ENCODE data around the gene PVALEF. TPM values are rescaled to one million over a fixed set of nuclear protein-coding genes. Genes with fewer than 3 reads are reported as not detected.
A peak's percentile ranks its signal among the peaks of the same experiment; 100 is the strongest.

PVALEF gene
- total RNA-seq, 1 donor from 2014 or later, result not detected

- H3K27ac Mint-ChIP-seq (ENCODE audit: unreplicated experiment), result no peak overlapping the region
- peaks cover 9% of the 10 kb centered on the region for H3K4me1 Mint-ChIP-seq (ENCODE audit: unreplicated experiment)
- peaks cover 5% of the 10 kb centered on the region for H3K27me3 Mint-ChIP-seq (ENCODE audit: unreplicated experiment)
- no peaks in the 10 kb centered on the region for H3K36me3 Mint-ChIP-seq (ENCODE audit: unreplicated experiment)
- no peak for DNase-seq (ENCODE audit: extremely low spot score, unreplicated experiment)
- no peak for TF ChIP-seq CTCF (IDR thresholded peaks at IDR 0.05)
- H3K9me3 Mint-ChIP-seq (ENCODE audit: unreplicated experiment), result peaks cover 8% of the 10 kb centered on the region
- no peak overlapping the region for H3K4me3 Mint-ChIP-seq (ENCODE audit: unreplicated experiment)
These were observed 4.6 kb downstream of the PVALEF start for GRCh38 chr17:81169870-81170309.

- peaks cover 18% of the 10 kb centered on the region for H3K9me3 Mint-ChIP-seq (ENCODE audit: unreplicated experiment)
- no peak overlapping the region for H3K27ac Mint-ChIP-seq (ENCODE audit: unreplicated experiment)
- peaks cover 5% of the 10 kb centered on the region for H3K27me3 Mint-ChIP-seq (ENCODE audit: unreplicated experiment)
- peaks cover 9% of the 10 kb centered on the region for H3K4me1 Mint-ChIP-seq (ENCODE audit: unreplicated experiment)
- H3K4me3 Mint-ChIP-seq (ENCODE audit: unreplicated experiment), result no peak overlapping the region
- peaks cover 7% of the 10 kb centered on the region for H3K36me3 Mint-ChIP-seq (ENCODE audit: unreplicated experiment)
- no peak for DNase-seq (ENCODE audit: extremely low spot score, unreplicated experiment)
- no peak for TF ChIP-seq CTCF (IDR thresholded peaks at IDR 0.05)
These were observed 5.6 kb downstream of the PVALEF start for GRCh38 chr17:81170727-81171494.

GRCh38 chr17:81171941-81172340 is 6.6 kb downstream of the PVALEF start:
- peaks cover 9% of the 10 kb centered on the region for H3K4me1 Mint-ChIP-seq (ENCODE audit: unreplicated experiment)
- H3K4me3 Mint-ChIP-seq (ENCODE audit: unreplicated experiment), result no peak overlapping the region
- H3K9me3 Mint-ChIP-seq (ENCODE audit: unreplicated experiment), result peaks cover 18% of the 10 kb centered on the region
- H3K36me3 Mint-ChIP-seq (ENCODE audit: unreplicated experiment), result peaks cover 7% of the 10 kb centered on the region
- no peak for TF ChIP-seq CTCF (IDR thresholded peaks at IDR 0.05)
- H3K27me3 Mint-ChIP-seq (ENCODE audit: unreplicated experiment), result peaks cover 5% of the 10 kb centered on the region
- DNase-seq (ENCODE audit: extremely low spot score, unreplicated experiment), result no peak
- H3K27ac Mint-ChIP-seq (ENCODE audit: unreplicated experiment), result peak overlapping the region; percentile 25

- H3K27ac Mint-ChIP-seq (ENCODE audit: unreplicated experiment), result no peak overlapping the region
- no peak overlapping the region for H3K4me3 Mint-ChIP-seq (ENCODE audit: unreplicated experiment)
- peaks cover 7% of the 10 kb centered on the region for H3K4me1 Mint-ChIP-seq (ENCODE audit: unreplicated experiment)
- H3K9me3 Mint-ChIP-seq (ENCODE audit: unreplicated experiment), result peaks cover 18% of the 10 kb centered on the region
- no peak for TF ChIP-seq CTCF (IDR thresholded peaks at IDR 0.05)
- no peaks in the 10 kb centered on the region for H3K27me3 Mint-ChIP-seq (ENCODE audit: unreplicated experiment)
- H3K36me3 Mint-ChIP-seq (ENCODE audit: unreplicated experiment), result peaks cover 7% of the 10 kb centered on the region
- no peak for DNase-seq (ENCODE audit: extremely low spot score, unreplicated experiment)
These were observed 7.9 kb downstream of the PVALEF start for GRCh38 chr17:81173052-81173761.

GRCh38 chr17:81173762-81174155 is 8.5 kb downstream of the PVALEF start:
- Mint-ChIP-seq H3K4me1 (ENCODE audit: unreplicated experiment) (peaks cover 7% of the 10 kb centered on the region), H3K9me3 (ENCODE audit: unreplicated experiment) (peaks cover 18% of the 10 kb centered on the region), H3K4me3 (ENCODE audit: unreplicated experiment) (no peak overlapping the region), H3K27ac (ENCODE audit: unreplicated experiment) (no peak overlapping the region), H3K36me3 (ENCODE audit: unreplicated experiment) (peaks cover 7% of the 10 kb centered on the region), H3K27me3 (ENCODE audit: unreplicated experiment) (no peaks in the 10 kb centered on the region)
- no peak for DNase-seq (ENCODE audit: extremely low spot score, unreplicated experiment)
- TF ChIP-seq CTCF (IDR thresholded peaks at IDR 0.05), result no peak

All from osteocyte (in vitro differentiated cells).